ENCODE results near the gene NBEA.

Gene NBEA

DNA sequence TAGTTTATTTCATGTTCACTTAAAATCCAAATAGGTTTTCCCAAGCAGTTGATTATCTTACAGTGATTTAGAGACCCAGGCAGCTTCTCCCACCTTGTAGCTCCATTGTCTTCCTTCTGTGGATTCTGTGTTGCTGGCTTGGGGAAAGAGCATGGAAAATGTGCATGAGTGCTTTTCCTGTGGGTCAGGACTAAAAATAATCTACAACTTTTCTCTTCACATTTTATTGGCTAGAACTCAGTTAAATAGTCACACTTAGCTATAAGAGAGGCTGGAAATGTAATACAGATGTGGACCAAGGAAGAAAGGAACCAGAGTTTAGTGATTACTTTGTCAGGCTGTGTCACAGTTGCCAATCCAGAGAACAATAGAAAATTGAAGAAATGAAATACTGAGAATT is 198.8 kb downstream of the NBEA start:
- Histone ChIP-seq H3K9me3 (ENCODE audit: control insufficient read depth, insufficient read depth, low read length) (no peaks in the 10 kb centered on the region), H3K36me3 (ENCODE audit: control insufficient read depth, insufficient read depth, low read length) (peaks cover 12% of the 10 kb centered on the region), H3K9ac (ENCODE audit: low read depth, low read length) (no peak overlapping the region), H3K4me1 (ENCODE audit: control insufficient read depth, insufficient read depth, low read length) (no peaks in the 10 kb centered on the region), H3K27me3 (ENCODE audit: control insufficient read depth, insufficient read depth, low read length) (no peaks in the 10 kb centered on the region), H3K4me3 (ENCODE audit: low read depth, low read length) (no peak overlapping the region), H3K27ac (ENCODE audit: low read depth, low read length) (no peak overlapping the region)

DNA sequence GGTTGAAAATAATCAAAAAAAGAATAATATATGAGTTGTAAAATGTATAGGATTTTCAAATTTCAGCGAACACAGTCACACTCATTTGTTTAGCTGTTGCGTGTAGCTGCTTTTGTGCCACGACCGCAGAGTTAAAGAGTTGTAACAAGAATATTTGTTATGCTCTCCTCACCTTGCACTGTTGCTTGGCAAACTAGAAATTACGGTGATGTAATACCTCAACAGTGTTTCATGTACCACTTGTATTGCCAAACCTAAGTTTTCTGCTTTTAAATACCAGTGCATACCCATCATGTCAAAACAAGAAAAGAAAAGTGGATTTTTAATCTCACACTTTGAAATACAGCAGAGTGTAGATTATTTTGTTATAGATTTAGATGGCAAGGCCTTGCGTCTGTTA is 201.1 kb downstream of the NBEA start:
- Histone ChIP-seq H3K9me3 (ENCODE audit: control insufficient read depth, insufficient read depth, low read length) (no peaks in the 10 kb centered on the region), H3K27ac (ENCODE audit: low read depth, low read length) (no peak overlapping the region), H3K9ac (ENCODE audit: low read depth, low read length) (no peak overlapping the region), H3K4me1 (ENCODE audit: control insufficient read depth, insufficient read depth, low read length) (no peaks in the 10 kb centered on the region), H3K27me3 (ENCODE audit: control insufficient read depth, insufficient read depth, low read length) (no peaks in the 10 kb centered on the region), H3K36me3 (ENCODE audit: control insufficient read depth, insufficient read depth, low read length) (peaks cover 16% of the 10 kb centered on the region), H3K4me3 (ENCODE audit: low read depth, low read length) (no peak overlapping the region)

GRCh38 chr13:35144166-35144890 is 202.3 kb downstream of the NBEA start:
- Histone ChIP-seq H3K4me1 (ENCODE audit: control insufficient read depth, insufficient read depth, low read length) (no peaks in the 10 kb centered on the region), H3K9ac (ENCODE audit: low read depth, low read length) (no peak overlapping the region), H3K27ac (ENCODE audit: low read depth, low read length) (no peak overlapping the region), H3K9me3 (ENCODE audit: control insufficient read depth, insufficient read depth, low read length) (no peaks in the 10 kb centered on the region), H3K36me3 (ENCODE audit: control insufficient read depth, insufficient read depth, low read length) (peaks cover 16% of the 10 kb centered on the region), H3K4me3 (ENCODE audit: low read depth, low read length) (no peak overlapping the region), H3K27me3 (ENCODE audit: control insufficient read depth, insufficient read depth, low read length) (no peaks in the 10 kb centered on the region)

GRCh38 chr13:35146686-35147085 is 204.6 kb downstream of the NBEA start:
- no peak overlapping the region for H3K27ac ChIP-seq (ENCODE audit: low read depth, low read length)
- H3K9me3 ChIP-seq (ENCODE audit: control insufficient read depth, insufficient read depth, low read length): no peaks in the 10 kb centered on the region
- no peaks in the 10 kb centered on the region for H3K27me3 ChIP-seq (ENCODE audit: control insufficient read depth, insufficient read depth, low read length)
- no peak overlapping the region for H3K4me3 ChIP-seq (ENCODE audit: low read depth, low read length)
- no peaks in the 10 kb centered on the region for H3K4me1 ChIP-seq (ENCODE audit: control insufficient read depth, insufficient read depth, low read length)
- H3K9ac ChIP-seq (ENCODE audit: low read depth, low read length): no peak overlapping the region
- H3K36me3 ChIP-seq (ENCODE audit: control insufficient read depth, insufficient read depth, low read length): peaks cover 16% of the 10 kb centered on the region

DNA sequence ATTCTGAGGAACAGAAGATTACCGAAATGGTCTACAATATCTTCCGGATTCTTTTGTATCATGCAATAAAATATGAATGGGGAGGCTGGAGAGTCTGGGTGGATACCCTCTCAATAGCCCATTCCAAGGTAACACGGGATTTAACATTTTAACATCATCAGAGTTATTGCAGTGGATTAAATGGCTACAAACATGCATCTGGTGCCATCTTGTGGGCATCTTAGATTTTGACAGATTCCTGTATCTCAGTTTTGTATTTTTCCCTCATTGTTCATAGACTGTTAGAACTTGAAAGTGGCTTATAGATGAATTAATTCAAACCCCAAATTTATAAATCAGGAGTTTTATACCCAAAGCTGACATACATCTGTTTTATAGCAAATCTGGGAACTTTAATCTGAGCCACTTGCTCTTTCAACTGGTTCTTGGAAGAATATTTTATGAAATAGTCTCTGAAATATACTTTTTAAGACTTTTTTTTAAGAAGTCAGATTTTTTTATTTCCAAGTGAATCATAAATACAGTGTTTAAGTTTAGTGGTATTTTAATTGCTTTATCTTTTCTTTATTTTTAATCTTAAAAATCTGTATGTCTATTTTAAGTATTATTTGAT is 215.2 kb downstream of the NBEA start:
- Histone ChIP-seq H3K4me3 (ENCODE audit: low read depth, low read length) (no peak overlapping the region), H3K9ac (ENCODE audit: low read depth, low read length) (no peak overlapping the region), H3K9me3 (ENCODE audit: control insufficient read depth, insufficient read depth, low read length) (no peaks in the 10 kb centered on the region), H3K36me3 (ENCODE audit: control insufficient read depth, insufficient read depth, low read length) (peaks cover 18% of the 10 kb centered on the region), H3K27me3 (ENCODE audit: control insufficient read depth, insufficient read depth, low read length) (no peaks in the 10 kb centered on the region), H3K4me1 (ENCODE audit: control insufficient read depth, insufficient read depth, low read length) (peaks cover 12% of the 10 kb centered on the region), H3K27ac (ENCODE audit: low read depth, low read length) (no peak overlapping the region)

DNA sequence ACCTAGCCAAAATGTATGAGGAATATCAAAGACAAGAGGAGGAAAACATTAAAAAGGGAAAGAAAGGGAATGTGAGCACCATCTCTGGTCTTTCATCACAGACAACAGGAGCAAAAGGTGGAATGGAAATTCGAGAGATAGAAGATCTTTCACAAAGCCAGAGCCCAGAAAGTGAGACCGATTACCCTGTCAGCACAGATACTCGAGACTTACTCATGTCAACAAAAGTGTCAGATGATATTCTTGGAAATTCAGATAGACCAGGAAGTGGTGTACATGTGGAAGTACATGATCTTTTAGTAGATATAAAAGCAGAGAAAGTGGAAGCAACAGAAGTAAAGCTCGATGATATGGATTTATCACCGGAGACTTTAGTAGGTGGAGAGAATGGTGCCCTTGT is 217.0 kb downstream of the NBEA start:
- H3K4me3 ChIP-seq (ENCODE audit: low read depth, low read length): no peak overlapping the region
- peaks cover 18% of the 10 kb centered on the region for H3K36me3 ChIP-seq (ENCODE audit: control insufficient read depth, insufficient read depth, low read length)
- H3K4me1 ChIP-seq (ENCODE audit: control insufficient read depth, insufficient read depth, low read length): peaks cover 12% of the 10 kb centered on the region
- H3K9ac ChIP-seq (ENCODE audit: low read depth, low read length): no peak overlapping the region
- H3K27me3 ChIP-seq (ENCODE audit: control insufficient read depth, insufficient read depth, low read length): no peaks in the 10 kb centered on the region
- H3K9me3 ChIP-seq (ENCODE audit: control insufficient read depth, insufficient read depth, low read length): no peaks in the 10 kb centered on the region
- H3K27ac ChIP-seq (ENCODE audit: low read depth, low read length): no peak overlapping the region

- no peaks in the 10 kb centered on the region for H3K27me3 ChIP-seq (ENCODE audit: control insufficient read depth, insufficient read depth, low read length)
- H3K9ac ChIP-seq (ENCODE audit: low read depth, low read length): no peak overlapping the region
- H3K4me3 ChIP-seq (ENCODE audit: low read depth, low read length): no peak overlapping the region
- peaks cover 18% of the 10 kb centered on the region for H3K36me3 ChIP-seq (ENCODE audit: control insufficient read depth, insufficient read depth, low read length)
- no peaks in the 10 kb centered on the region for H3K9me3 ChIP-seq (ENCODE audit: control insufficient read depth, insufficient read depth, low read length)
- H3K27ac ChIP-seq (ENCODE audit: low read depth, low read length): no peak overlapping the region
- peaks cover 17% of the 10 kb centered on the region for H3K4me1 ChIP-seq (ENCODE audit: control insufficient read depth, insufficient read depth, low read length)
Observed at GRCh38 chr13:35160896-35161295, 218.8 kb downstream of the NBEA start.

DNA sequence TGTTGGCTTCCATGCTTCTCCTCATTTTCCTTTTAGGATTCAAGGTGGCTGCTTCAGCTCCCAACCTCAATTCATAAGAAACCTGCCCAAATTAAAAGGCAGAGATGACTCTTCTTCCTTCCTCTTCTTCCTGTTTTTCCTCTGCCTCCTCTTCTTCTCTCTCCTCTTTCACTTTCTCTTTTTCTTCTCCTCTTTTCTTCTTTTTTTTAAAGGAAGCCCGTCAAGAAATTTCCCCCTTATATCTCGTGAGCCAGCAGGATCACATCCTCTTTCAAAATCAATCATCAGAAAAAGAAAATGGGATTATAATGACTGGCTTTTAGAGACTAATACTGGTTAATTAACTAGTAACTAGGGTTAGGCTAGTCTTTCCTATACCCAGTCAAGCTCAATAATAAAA is 220.3 kb downstream of the NBEA start:
- Histone ChIP-seq H3K27me3 (ENCODE audit: control insufficient read depth, insufficient read depth, low read length) (no peaks in the 10 kb centered on the region), H3K4me3 (ENCODE audit: low read depth, low read length) (no peak overlapping the region), H3K36me3 (ENCODE audit: control insufficient read depth, insufficient read depth, low read length) (peaks cover 18% of the 10 kb centered on the region), H3K4me1 (ENCODE audit: control insufficient read depth, insufficient read depth, low read length) (peaks cover 17% of the 10 kb centered on the region), H3K9ac (ENCODE audit: low read depth, low read length) (no peak overlapping the region), H3K9me3 (ENCODE audit: control insufficient read depth, insufficient read depth, low read length) (no peaks in the 10 kb centered on the region), H3K27ac (ENCODE audit: low read depth, low read length) (no peak overlapping the region)

DNA sequence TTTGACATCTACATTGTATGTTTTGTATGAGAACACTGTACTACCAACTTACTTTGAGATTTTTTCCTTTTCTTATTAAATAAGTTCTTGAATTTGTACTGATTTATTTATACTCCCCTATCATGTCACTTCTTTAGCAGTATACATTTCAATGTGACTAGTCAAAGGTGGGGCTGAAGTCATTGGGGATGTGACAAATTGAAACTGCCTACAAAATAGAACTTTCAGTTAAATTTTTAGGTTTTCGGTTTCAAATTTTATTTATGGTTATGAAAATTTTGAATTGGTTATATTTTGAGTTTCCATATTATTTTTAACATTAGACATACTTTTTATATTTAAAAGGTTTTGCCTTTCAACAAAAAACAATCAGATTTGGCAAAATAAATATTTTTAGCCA is 221.6 kb downstream of the NBEA start:
- H3K9ac ChIP-seq (ENCODE audit: low read depth, low read length): no peak overlapping the region
- H3K27me3 ChIP-seq (ENCODE audit: control insufficient read depth, insufficient read depth, low read length): no peaks in the 10 kb centered on the region
- no peak overlapping the region for H3K27ac ChIP-seq (ENCODE audit: low read depth, low read length)
- no peaks in the 10 kb centered on the region for H3K9me3 ChIP-seq (ENCODE audit: control insufficient read depth, insufficient read depth, low read length)
- H3K4me1 ChIP-seq (ENCODE audit: control insufficient read depth, insufficient read depth, low read length): peaks cover 17% of the 10 kb centered on the region
- H3K4me3 ChIP-seq (ENCODE audit: low read depth, low read length): no peak overlapping the region
- H3K36me3 ChIP-seq (ENCODE audit: control insufficient read depth, insufficient read depth, low read length): peaks cover 15% of the 10 kb centered on the region

- no peaks in the 10 kb centered on the region for H3K27me3 ChIP-seq (ENCODE audit: control insufficient read depth, insufficient read depth, low read length)
- H3K4me1 ChIP-seq (ENCODE audit: control insufficient read depth, insufficient read depth, low read length): peaks cover 17% of the 10 kb centered on the region
- no peak overlapping the region for H3K27ac ChIP-seq (ENCODE audit: low read depth, low read length)
- H3K36me3 ChIP-seq (ENCODE audit: control insufficient read depth, insufficient read depth, low read length): peaks cover 9% of the 10 kb centered on the region
- H3K4me3 ChIP-seq (ENCODE audit: low read depth, low read length): no peak overlapping the region
- H3K9me3 ChIP-seq (ENCODE audit: control insufficient read depth, insufficient read depth, low read length): no peaks in the 10 kb centered on the region
- H3K9ac ChIP-seq (ENCODE audit: low read depth, low read length): no peak overlapping the region
Observed at GRCh38 chr13:35164324-35164932, 222.4 kb downstream of the NBEA start.

DNA sequence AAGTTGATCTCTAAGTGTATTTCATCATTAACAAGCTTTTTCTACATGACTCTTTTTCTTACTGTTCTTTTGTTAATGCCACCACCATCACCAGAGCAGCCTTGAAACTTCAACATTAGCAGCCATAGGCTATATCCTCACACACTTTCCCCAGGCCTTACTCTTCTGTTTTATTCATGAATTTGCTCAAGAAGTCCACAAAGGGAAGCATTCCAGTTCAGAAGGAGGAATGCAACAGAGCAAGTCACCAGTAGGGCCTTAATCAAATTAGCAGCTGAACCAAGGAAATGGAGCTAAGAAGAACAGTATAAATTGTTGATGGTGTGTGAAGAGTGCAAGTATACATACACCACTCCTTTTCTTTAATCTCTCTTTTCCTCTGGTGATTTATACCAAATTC is 223.1 kb downstream of the NBEA start:
- no peak overlapping the region for H3K4me3 ChIP-seq (ENCODE audit: low read depth, low read length)
- peaks cover 17% of the 10 kb centered on the region for H3K4me1 ChIP-seq (ENCODE audit: control insufficient read depth, insufficient read depth, low read length)
- H3K27me3 ChIP-seq (ENCODE audit: control insufficient read depth, insufficient read depth, low read length): no peaks in the 10 kb centered on the region
- H3K9me3 ChIP-seq (ENCODE audit: control insufficient read depth, insufficient read depth, low read length): no peaks in the 10 kb centered on the region
- H3K9ac ChIP-seq (ENCODE audit: low read depth, low read length): no peak overlapping the region
- peaks cover under 1% of the 10 kb centered on the region for H3K36me3 ChIP-seq (ENCODE audit: control insufficient read depth, insufficient read depth, low read length)
- H3K27ac ChIP-seq (ENCODE audit: low read depth, low read length): no peak overlapping the region

All from HUES48 (cell line).